ENCODE results near the gene KLK7. TPM values are rescaled to one million over a fixed set of nuclear protein-coding genes. Genes with fewer than 3 reads are reported as not detected.

The KLK7 gene
- total RNA-seq, 2 experiments from 2014 or later, result not detected

GRCh38 chr19:50932018-50932689 is 51.6 kb downstream of the KLK7 start:
- no peaks in the 10 kb centered on the region for H3K36me3 Mint-ChIP-seq (ENCODE audit: low read depth)
- no peaks in the 10 kb centered on the region for H3K9me3 Mint-ChIP-seq
- peaks cover 13% of the 10 kb centered on the region for H3K27me3 Mint-ChIP-seq
- no peak overlapping the region for H3K4me3 Mint-ChIP-seq
- H3K27ac Mint-ChIP-seq, result no peak overlapping the region
- DNase-seq, result no peak
- CTCF ChIA-PET, result interaction anchor here (1.2 kb wide), 1 partner anchor 165 kb away, joined by 4 read pairs; no protein-coding TSS in a partner anchor
- peaks cover 4% of the 10 kb centered on the region for H3K4me1 Mint-ChIP-seq
- POLR2A ChIA-PET, result interaction anchor here (0.5 kb wide), 1 partner anchor 1269 kb away, joined by 3 read pairs; no protein-coding TSS in a partner anchor

- Mint-ChIP-seq H3K4me1 (peaks cover 4% of the 10 kb centered on the region), H3K36me3 (ENCODE audit: low read depth) (no peaks in the 10 kb centered on the region), H3K27me3 (peaks cover 13% of the 10 kb centered on the region), H3K9me3 (no peaks in the 10 kb centered on the region), H3K4me3 (no peak overlapping the region), H3K27ac (no peak overlapping the region)
- ChIA-PET POLR2A (no interaction called here), CTCF (no interaction called here)
- no peak for DNase-seq
Observed at GRCh38 chr19:50931023-50931422, 52.7 kb downstream of the KLK7 start.

- H3K27ac Mint-ChIP-seq, result no peak overlapping the region
- peaks cover 17% of the 10 kb centered on the region for H3K27me3 Mint-ChIP-seq
- peaks cover 4% of the 10 kb centered on the region for H3K4me1 Mint-ChIP-seq
- POLR2A ChIA-PET, result no interaction called here
- no peak overlapping the region for H3K4me3 Mint-ChIP-seq
- H3K36me3 Mint-ChIP-seq (ENCODE audit: low read depth), result no peaks in the 10 kb centered on the region
- no peaks in the 10 kb centered on the region for H3K9me3 Mint-ChIP-seq
- CTCF ChIA-PET, result no interaction called here
- no peak for DNase-seq
Observed at GRCh38 chr19:50928831-50929230, 54.9 kb downstream of the KLK7 start.

Other genes starting within 250 kb of the KLK7 start
- not detected for gene GPR32, start 213.5 kb downstream of the KLK7 start, total RNA-seq
- not detected for gene ACP4, start 193.5 kb downstream of the KLK7 start, total RNA-seq
- gene KLK1, start 160.1 kb downstream of the KLK7 start, total RNA-seq, result 1 to 10 TPM in 1 of 2 experiments, under 1 TPM in 1; 0.75 to 1.1 TPM
- gene KLK15, start 150.3 kb downstream of the KLK7 start, total RNA-seq, result not detected
- not detected for gene KLK3, start 129.0 kb downstream of the KLK7 start, total RNA-seq
- not detected for gene KLK2, start 110.5 kb downstream of the KLK7 start, total RNA-seq
- gene KLK4, start 72.5 kb downstream of the KLK7 start, total RNA-seq, result not detected
- not detected for gene KLK5, start 30.9 kb downstream of the KLK7 start, total RNA-seq
- gene KLK6, start 14.3 kb downstream of the KLK7 start, total RNA-seq, result not detected
- gene KLK8, start 17.7 kb upstream of the KLK7 start, total RNA-seq, result not detected
- not detected for gene KLK10, start 35.8 kb upstream of the KLK7 start, total RNA-seq
- gene KLK11, start 42.7 kb upstream of the KLK7 start, total RNA-seq, result not detected
- not detected for gene KLK12, start 51.1 kb upstream of the KLK7 start, total RNA-seq
- gene KLK13, start 81.2 kb upstream of the KLK7 start, total RNA-seq, result not detected
- under 1 TPM; 0.35 to 0.67 TPM for gene KLK14, start 99.0 kb upstream of the KLK7 start, total RNA-seq
- 1 to 10 TPM; 8.5 to 10.0 TPM for gene CTU1, start 124.5 kb upstream of the KLK7 start, total RNA-seq
- under 1 TPM; 0.20 to 0.27 TPM for gene SIGLEC9, start 141.0 kb upstream of the KLK7 start, total RNA-seq
- gene SIGLEC7, start 158.4 kb upstream of the KLK7 start, total RNA-seq, result not detected
- 1 to 10 TPM; 3.7 to 3.9 TPM for gene CD33, start 241.2 kb upstream of the KLK7 start, total RNA-seq